Ovary (tissue), 3 donors: ENCODE measurements around the gene VWA5B1.

Experiments used
- CTCF ChIP-seq, 3 donors: fragments of 450-650 bp in 2 of 3; fragments of 200-600 bp in 1 of 3; IDR thresholded peaks; one replicate each; pipeline versions ENCODE4 v1.5.1 to v1.8.0; 2016 to 2022; ENCODE audit warnings: antibody characterized with exemption in 3 of 3, mild to moderate bottlenecking in 1 of 3
- POLR2A ChIP-seq: fragments of 450-650 bp; IDR thresholded peaks from one replicate; pipeline ENCODE4 v1.6.1; 2017; ENCODE audit warnings: antibody characterized with exemption, mild to moderate bottlenecking, moderate library complexity
- donor health status: DM: no; HTN: no; CAD: no.

- no peak for TF ChIP-seq CTCF (IDR thresholded peaks at IDR 0.05)
- no peak for TF ChIP-seq POLR2A
These were observed 67.1 kb downstream of the VWA5B1 start for GRCh38 chr1:20357796-20358195.
